ENCODE data around the gene C2CD4C.

The C2CD4C gene

DNA sequence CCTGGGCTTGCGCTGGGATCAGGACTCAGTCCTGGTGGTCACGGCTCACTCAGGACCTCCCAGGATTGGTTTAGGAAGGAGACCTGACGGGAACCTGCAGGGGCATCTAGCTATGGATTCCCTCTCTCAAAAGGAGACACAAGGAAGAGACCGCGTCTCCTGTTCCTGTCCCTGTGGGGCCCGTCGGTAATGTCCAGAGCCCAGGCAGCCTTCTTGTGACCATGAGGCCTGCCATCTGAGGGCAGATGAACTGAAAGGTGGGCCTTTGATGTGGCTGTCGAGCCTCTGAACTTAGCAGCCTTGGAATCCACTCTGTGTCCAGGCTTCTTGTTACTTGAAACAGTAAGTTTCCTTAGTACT, 32.9 kb downstream of the C2CD4C start:
- Histone ChIP-seq H3K4me3 (ENCODE audit: low read length in 2 of 2) (no peak overlapping the region), H3K9ac (ENCODE audit: low read length in 2 of 2) (no peak overlapping the region), H3K36me3 (ENCODE audit: control insufficient read depth in 2 of 2, insufficient read depth in 2 of 2, low read length in 2 of 2) (no peaks in the 10 kb centered on the region), H3K27me3 (ENCODE audit: control insufficient read depth in 1 of 2, insufficient read depth in 2 of 2, low read length in 2 of 2) (peaks cover 19 to 20% of the 10 kb centered on the region in 2 donors), H3K27ac (ENCODE audit: low read length) (no peak overlapping the region), H3K9me3 (ENCODE audit: control insufficient read depth in 2 of 2, low read length in 2 of 2) (no peaks in the 10 kb centered on the region), H3K4me1 (ENCODE audit: control insufficient read depth, insufficient read depth, low read length) (peaks cover 3% of the 10 kb centered on the region)

DNA sequence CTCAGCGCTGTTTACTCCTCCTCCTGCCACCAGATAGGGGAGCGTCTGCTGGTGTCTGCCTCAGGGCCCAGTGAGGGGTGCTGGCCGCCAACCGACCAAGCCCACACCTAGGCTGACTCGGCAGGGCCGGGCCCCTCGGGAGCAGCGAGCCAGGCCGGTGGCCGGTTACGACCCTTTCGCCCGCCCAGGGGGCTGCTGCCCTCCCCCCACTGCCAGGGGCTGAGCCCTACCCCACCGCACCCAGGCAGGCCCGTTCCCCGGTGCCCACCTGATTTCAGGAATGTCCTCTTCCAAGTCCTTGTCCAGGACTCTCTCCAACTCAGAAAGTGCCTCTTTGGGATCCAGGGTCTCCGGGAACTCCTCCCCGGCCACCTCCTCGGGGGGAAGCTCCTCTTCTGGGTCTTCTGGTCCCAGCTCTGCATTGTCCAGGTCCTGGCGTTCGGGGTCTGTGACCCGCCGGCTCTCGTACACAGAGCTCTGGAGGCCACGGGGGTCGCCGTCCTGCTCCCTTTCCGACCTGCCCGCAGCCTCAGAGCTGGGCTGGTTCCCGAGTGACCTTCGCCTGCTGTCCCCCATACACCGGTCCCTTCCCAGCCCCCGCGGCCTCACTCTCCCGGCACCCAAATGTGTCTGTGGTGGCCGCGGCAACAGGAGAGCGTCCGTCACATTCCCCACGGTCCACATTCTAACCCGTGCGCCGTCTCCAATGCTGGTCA, 33.4 kb downstream of the C2CD4C start:
- H3K9me3 ChIP-seq (ENCODE audit: control insufficient read depth in 2 of 2, low read length in 2 of 2) = no peaks in the 10 kb centered on the region
- peaks cover 3% of the 10 kb centered on the region for H3K4me1 ChIP-seq (ENCODE audit: control insufficient read depth, insufficient read depth, low read length)
- H3K27me3 ChIP-seq (ENCODE audit: control insufficient read depth in 1 of 2, insufficient read depth in 2 of 2, low read length in 2 of 2) = peaks cover 19 to 20% of the 10 kb centered on the region in 2 donors
- H3K27ac ChIP-seq (ENCODE audit: low read length) = no peak overlapping the region
- no peaks in the 10 kb centered on the region for H3K36me3 ChIP-seq (ENCODE audit: control insufficient read depth in 2 of 2, insufficient read depth in 2 of 2, low read length in 2 of 2)
- H3K9ac ChIP-seq (ENCODE audit: low read length in 2 of 2) = no peak overlapping the region
- H3K4me3 ChIP-seq (ENCODE audit: low read length in 2 of 2) = no peak overlapping the region

DNA sequence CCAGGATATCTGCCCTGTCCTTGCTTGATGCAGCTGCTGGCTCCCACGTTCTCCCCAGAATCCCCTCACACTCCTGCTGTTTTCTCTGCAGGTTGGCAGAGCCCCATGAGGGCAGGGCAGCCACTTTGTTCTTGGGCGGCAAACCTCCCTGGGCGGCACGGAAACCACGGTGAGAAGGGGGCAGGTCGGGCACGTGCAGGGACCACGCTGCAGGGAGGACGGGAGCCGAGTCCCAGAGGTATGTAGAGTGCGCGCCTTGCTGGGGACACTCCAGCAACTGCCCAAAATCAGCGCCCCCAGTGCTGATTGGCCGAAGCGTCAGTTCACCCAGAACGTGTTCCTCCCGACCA, 34.1 kb downstream of the C2CD4C start:
- no peak overlapping the region for H3K27ac ChIP-seq (ENCODE audit: low read length)
- no peaks in the 10 kb centered on the region for H3K36me3 ChIP-seq (ENCODE audit: control insufficient read depth in 2 of 2, insufficient read depth in 2 of 2, low read length in 2 of 2)
- peaks cover 19 to 20% of the 10 kb centered on the region in 2 donors for H3K27me3 ChIP-seq (ENCODE audit: control insufficient read depth in 1 of 2, insufficient read depth in 2 of 2, low read length in 2 of 2)
- H3K4me1 ChIP-seq (ENCODE audit: control insufficient read depth, insufficient read depth, low read length) = peaks cover 3% of the 10 kb centered on the region
- no peaks in the 10 kb centered on the region for H3K9me3 ChIP-seq (ENCODE audit: control insufficient read depth in 2 of 2, low read length in 2 of 2)
- no peak overlapping the region for H3K4me3 ChIP-seq (ENCODE audit: low read length in 2 of 2)
- no peak overlapping the region for H3K9ac ChIP-seq (ENCODE audit: low read length in 2 of 2)

DNA sequence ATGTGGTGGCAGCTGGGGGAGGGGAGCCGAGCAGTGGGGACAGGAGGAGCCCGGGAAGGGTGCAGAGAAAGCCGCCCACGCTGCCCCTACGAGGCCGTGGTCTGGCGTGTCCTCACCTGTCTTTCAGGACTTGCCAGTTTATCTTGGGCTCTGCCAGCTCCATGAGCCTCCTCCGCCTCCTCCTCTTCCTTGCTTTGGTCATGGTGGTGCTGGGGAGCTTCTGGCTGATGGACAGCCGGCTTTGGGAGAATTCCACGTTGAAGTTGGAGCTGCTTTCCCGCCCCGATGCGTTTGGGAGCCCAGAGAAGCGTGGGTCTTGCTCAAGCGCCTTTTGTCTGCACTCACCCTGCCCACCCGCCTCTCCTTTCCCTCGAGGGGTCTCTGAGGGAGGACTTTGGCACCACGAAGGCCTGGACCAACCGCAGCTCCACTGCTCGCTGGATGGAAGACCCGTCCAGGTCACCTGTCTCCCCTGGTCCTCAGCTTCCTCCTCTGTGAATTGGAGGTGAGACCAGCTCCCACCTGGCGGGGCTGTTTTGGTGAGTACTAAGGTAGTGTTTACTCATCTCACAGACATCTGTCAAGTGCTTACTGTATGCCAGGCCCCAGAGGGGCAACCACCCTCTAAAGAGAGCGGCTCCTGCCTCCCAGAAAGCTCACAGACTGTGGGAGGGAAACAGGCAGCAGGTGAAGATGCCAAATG, 34.6 kb downstream of the C2CD4C start:
- no peak overlapping the region for H3K27ac ChIP-seq (ENCODE audit: low read length)
- H3K9me3 ChIP-seq (ENCODE audit: control insufficient read depth in 2 of 2, low read length in 2 of 2) = no peaks in the 10 kb centered on the region
- no peak overlapping the region for H3K9ac ChIP-seq (ENCODE audit: low read length in 2 of 2)
- no peaks in the 10 kb centered on the region for H3K36me3 ChIP-seq (ENCODE audit: control insufficient read depth in 2 of 2, insufficient read depth in 2 of 2, low read length in 2 of 2)
- H3K4me3 ChIP-seq (ENCODE audit: low read length in 2 of 2) = no peak overlapping the region
- H3K4me1 ChIP-seq (ENCODE audit: control insufficient read depth, insufficient read depth, low read length) = peaks cover 3% of the 10 kb centered on the region
- H3K27me3 ChIP-seq (ENCODE audit: control insufficient read depth in 1 of 2, insufficient read depth in 2 of 2, low read length in 2 of 2) = peaks cover 19 to 20% of the 10 kb centered on the region in 2 donors

DNA sequence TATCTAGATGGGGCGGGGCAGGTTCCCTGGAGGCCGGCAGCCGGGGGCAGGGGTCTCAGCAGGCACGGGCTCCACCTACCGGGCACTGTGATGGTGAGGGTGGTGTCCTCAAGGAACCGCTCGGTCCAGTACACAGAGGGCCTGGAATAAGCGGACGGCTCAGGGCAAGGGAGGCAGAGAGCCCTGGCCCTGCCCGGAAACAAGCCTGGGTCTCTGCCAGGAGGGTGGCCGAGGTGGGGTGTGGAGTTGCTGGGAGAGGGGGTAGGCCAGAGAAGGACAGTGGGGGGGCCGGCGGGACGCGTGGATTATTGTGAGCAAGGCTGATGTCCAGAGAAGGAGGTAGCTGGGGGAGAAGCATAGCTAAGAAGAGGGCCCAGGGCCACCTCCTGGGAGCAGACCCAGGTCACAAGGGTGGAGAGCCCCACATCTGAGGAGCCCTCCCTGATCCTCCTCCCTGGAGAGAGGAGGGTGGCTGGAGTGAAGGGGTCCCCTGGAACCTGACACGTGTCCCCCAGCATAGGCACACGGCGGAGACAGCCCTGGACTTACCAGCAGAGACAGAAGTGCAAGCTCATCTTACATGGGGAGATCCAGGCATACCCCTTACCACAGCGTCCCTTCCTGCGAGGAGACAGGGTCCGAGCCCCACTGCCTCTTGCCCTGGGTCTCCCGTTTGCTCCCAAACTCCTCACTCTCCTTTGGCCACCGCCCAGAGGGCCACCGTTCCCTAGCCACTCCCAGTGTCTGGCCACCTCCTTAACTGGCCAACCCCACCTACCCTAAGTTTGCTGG, 35.4 kb downstream of the C2CD4C start:
- Histone ChIP-seq H3K4me1 (ENCODE audit: control insufficient read depth, insufficient read depth, low read length) (peaks cover 3% of the 10 kb centered on the region), H3K9me3 (ENCODE audit: control insufficient read depth in 2 of 2, low read length in 2 of 2) (no peaks in the 10 kb centered on the region), H3K4me3 (ENCODE audit: low read length in 2 of 2) (no peak overlapping the region), H3K9ac (ENCODE audit: low read length in 2 of 2) (no peak overlapping the region), H3K36me3 (ENCODE audit: control insufficient read depth in 2 of 2, insufficient read depth in 2 of 2, low read length in 2 of 2) (no peaks in the 10 kb centered on the region), H3K27ac (ENCODE audit: low read length) (no peak overlapping the region), H3K27me3 (ENCODE audit: control insufficient read depth in 1 of 2, insufficient read depth in 2 of 2, low read length in 2 of 2) (peaks cover 20 to 21% of the 10 kb centered on the region in 2 donors)

DNA sequence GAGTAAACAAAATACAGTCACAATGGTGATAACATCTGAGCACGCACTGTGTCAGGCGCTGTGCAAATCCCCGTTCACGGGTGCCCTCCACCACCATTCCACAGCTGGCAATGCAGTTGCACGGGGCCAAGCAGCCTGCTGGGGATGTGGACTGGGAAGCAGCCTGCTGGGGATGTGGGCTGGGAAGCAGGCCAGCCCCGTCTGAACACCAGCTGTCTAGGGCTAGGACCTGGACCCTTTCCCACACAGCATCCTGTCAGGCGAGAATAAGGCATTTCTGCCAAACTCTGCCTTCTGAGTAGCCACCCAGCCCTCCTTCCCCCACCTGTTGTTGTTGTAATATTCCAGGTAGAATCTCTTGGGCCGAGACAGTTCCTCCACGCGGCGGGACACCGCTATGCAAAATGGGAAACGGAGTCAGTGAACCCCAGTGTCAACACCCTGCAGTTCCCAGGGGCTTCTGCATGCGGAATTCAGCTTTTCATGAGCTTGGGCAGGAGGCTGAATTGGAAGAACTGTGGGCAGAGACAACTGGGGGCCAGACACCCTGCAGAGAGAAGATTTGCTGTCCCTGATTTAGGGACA, 36.5 kb downstream of the C2CD4C start:
- Histone ChIP-seq H3K27me3 (ENCODE audit: control insufficient read depth in 1 of 2, insufficient read depth in 2 of 2, low read length in 2 of 2) (peaks cover 20% of the 10 kb centered on the region in 2 donors), H3K4me1 (ENCODE audit: control insufficient read depth, insufficient read depth, low read length) (peaks cover 3% of the 10 kb centered on the region), H3K9ac (ENCODE audit: low read length in 2 of 2) (no peak overlapping the region), H3K9me3 (ENCODE audit: control insufficient read depth in 2 of 2, low read length in 2 of 2) (no peaks in the 10 kb centered on the region), H3K4me3 (ENCODE audit: low read length in 2 of 2) (no peak overlapping the region), H3K27ac (ENCODE audit: low read length) (no peak overlapping the region), H3K36me3 (ENCODE audit: control insufficient read depth in 2 of 2, insufficient read depth in 2 of 2, low read length in 2 of 2) (no peaks in the 10 kb centered on the region)

DNA sequence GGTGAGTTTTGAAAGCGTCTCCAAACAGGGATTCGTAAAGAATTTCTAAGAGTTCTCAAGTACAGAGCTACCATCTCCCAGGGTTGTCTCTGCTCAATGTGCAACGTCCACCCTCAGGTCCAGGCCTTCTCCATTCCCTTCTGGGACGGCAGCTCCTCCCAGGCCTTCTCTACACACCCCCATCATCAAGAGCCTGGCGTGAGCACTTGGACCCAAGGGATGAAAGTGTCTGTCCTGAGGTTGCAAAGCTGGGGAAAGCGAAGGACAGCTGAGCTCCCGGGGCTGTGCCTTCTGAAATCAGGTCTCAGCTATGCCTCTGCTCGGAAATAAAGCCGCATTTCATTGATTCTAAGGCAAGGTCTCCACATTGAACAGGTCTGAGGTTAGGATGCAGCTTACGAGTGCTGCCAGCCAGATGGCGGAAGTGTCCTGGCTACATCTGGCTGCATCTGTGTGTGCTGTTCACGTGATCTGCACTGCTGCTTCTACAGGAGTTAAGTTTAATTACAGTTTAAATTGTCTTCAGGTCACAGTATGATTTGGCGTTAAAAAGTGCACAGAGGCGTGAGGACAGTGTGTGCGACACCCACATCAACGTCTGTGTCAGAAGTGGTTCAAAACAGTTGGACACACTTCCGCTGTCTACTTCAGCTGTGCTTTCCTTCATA, 37.3 kb downstream of the C2CD4C start:
- peaks cover 20 to 24% of the 10 kb centered on the region in 2 donors for H3K27me3 ChIP-seq (ENCODE audit: control insufficient read depth in 1 of 2, insufficient read depth in 2 of 2, low read length in 2 of 2)
- H3K4me1 ChIP-seq (ENCODE audit: control insufficient read depth, insufficient read depth, low read length) = peaks cover 3% of the 10 kb centered on the region
- H3K27ac ChIP-seq (ENCODE audit: low read length) = no peak overlapping the region
- no peaks in the 10 kb centered on the region for H3K9me3 ChIP-seq (ENCODE audit: control insufficient read depth in 2 of 2, low read length in 2 of 2)
- no peak overlapping the region for H3K4me3 ChIP-seq (ENCODE audit: low read length in 2 of 2)
- H3K36me3 ChIP-seq (ENCODE audit: control insufficient read depth in 2 of 2, insufficient read depth in 2 of 2, low read length in 2 of 2) = no peaks in the 10 kb centered on the region
- H3K9ac ChIP-seq (ENCODE audit: low read length in 2 of 2) = no peak overlapping the region

DNA sequence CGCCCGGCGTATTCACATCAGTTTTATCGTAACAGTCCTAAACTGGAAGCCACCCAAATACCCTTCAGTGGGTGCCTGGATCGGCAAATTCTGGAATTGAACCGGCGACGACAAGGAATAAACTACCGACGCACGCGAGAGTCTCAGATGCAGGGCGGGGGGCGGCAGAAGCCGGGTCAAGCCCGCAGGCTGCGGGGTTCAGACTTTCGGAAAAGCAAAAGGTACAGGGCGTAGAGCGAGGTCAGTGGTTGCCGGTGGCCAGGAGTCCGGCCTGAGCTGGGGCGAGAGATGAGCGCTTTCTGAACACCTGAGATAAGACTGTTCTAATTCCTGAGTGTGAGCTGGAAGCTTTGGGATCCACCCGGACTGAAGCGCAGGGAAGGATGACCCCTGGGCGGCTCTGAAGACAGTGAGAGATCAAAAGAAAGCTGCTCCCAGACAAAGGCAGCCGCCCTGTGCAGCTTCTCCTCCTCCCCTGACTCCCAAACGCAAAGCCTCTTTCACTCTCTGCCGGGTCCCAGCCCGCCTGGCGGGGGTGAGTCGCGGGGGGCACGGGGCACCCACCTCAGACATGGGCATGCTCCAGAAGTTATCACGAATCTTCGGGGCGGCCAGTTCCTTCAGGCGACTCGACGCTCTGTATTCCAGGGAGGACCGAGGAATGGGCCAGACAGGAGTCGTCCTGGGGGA, 38.2 kb downstream of the C2CD4C start:
- Histone ChIP-seq H3K27me3 (ENCODE audit: control insufficient read depth in 1 of 2, insufficient read depth in 2 of 2, low read length in 2 of 2) (peaks cover 20 to 25% of the 10 kb centered on the region in 2 donors), H3K4me1 (ENCODE audit: control insufficient read depth, insufficient read depth, low read length) (peaks cover 3% of the 10 kb centered on the region), H3K9me3 (ENCODE audit: control insufficient read depth in 2 of 2, low read length in 2 of 2) (no peaks in the 10 kb centered on the region), H3K4me3 (ENCODE audit: low read length in 2 of 2) (no peak overlapping the region), H3K27ac (ENCODE audit: low read length) (no peak overlapping the region), H3K36me3 (ENCODE audit: control insufficient read depth in 2 of 2, insufficient read depth in 2 of 2, low read length in 2 of 2) (no peaks in the 10 kb centered on the region), H3K9ac (ENCODE audit: low read length in 2 of 2) (no peak overlapping the region)

DNA sequence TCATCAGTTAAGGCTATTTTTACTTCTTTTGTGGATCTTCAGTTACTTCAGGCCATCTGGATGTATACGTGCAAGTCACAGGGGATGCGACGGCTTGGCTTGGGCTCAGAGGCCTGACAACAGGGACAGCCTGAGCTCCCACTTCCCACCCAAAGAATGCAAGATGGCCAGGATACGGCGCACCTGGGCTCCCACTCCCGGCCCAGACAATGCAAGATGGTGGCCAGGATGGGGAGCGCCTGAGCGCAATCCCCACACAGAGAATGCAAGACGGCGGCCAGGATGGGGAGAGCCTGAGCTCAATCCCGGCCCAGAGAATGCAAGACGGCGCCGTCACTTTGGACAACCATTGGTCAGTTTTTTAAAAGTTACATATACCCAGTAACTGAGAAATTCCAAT, 39.1 kb downstream of the C2CD4C start:
- no peak overlapping the region for H3K4me3 ChIP-seq (ENCODE audit: low read length in 2 of 2)
- H3K36me3 ChIP-seq (ENCODE audit: control insufficient read depth in 2 of 2, insufficient read depth in 2 of 2, low read length in 2 of 2) = no peaks in the 10 kb centered on the region
- H3K9me3 ChIP-seq (ENCODE audit: control insufficient read depth in 2 of 2, low read length in 2 of 2) = no peaks in the 10 kb centered on the region
- no peak overlapping the region for H3K9ac ChIP-seq (ENCODE audit: low read length in 2 of 2)
- no peak overlapping the region for H3K27ac ChIP-seq (ENCODE audit: low read length)
- peaks cover 3% of the 10 kb centered on the region for H3K4me1 ChIP-seq (ENCODE audit: control insufficient read depth, insufficient read depth, low read length)
- H3K27me3 ChIP-seq (ENCODE audit: control insufficient read depth in 1 of 2, insufficient read depth in 2 of 2, low read length in 2 of 2) = peaks cover 20 to 22% of the 10 kb centered on the region in 2 donors

DNA sequence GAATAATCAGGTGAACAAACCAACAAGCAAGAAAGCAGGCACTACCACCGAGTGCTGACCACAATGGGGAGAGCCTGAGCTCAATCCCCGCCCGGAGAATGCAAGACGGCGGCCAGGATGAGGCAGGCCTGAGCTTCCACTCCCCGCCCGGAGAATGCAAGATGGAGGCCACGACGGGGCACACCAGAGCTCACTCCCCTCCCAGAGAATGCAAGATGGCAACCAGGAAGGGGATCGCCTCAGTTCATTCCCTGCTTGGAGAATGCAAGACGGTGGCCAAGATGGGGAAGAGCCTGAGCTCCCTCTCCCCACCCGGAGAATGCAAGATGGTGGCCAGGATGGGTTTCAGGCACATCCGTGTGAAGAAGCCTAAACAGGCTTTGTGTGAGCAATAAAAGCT, 39.7 kb downstream of the C2CD4C start:
- no peak overlapping the region for H3K4me3 ChIP-seq (ENCODE audit: low read length in 2 of 2)
- H3K36me3 ChIP-seq (ENCODE audit: control insufficient read depth in 2 of 2, insufficient read depth in 2 of 2, low read length in 2 of 2) = no peaks in the 10 kb centered on the region
- H3K4me1 ChIP-seq (ENCODE audit: control insufficient read depth, insufficient read depth, low read length) = peaks cover 3% of the 10 kb centered on the region
- no peaks in the 10 kb centered on the region for H3K9me3 ChIP-seq (ENCODE audit: control insufficient read depth in 2 of 2, low read length in 2 of 2)
- H3K27ac ChIP-seq (ENCODE audit: low read length) = no peak overlapping the region
- no peak overlapping the region for H3K9ac ChIP-seq (ENCODE audit: low read length in 2 of 2)
- peaks cover 16% of the 10 kb centered on the region in 2 donors for H3K27me3 ChIP-seq (ENCODE audit: control insufficient read depth in 1 of 2, insufficient read depth in 2 of 2, low read length in 2 of 2)

Measured in stomach smooth muscle (tissue), 2 donors.